H1 (cell line): ENCODE data around the gene PPP1R2B. TPM values are rescaled to one million over a fixed set of nuclear protein-coding genes. Genes with fewer than 3 reads are reported as not detected.
A peak's percentile ranks its signal among the peaks of the same experiment; 100 is the strongest.

ENCODE experiments used
- CTCF ChIA-PET: fragments of 300-600 bp; sonication (Branson Sonifier 250); formaldehyde crosslinking; loops from one replicate; lab custom pipeline; 2021; ENCODE audit not compliant: partially characterized antibody; lab: Charles Lee
- POLR2A ChIA-PET: fragments of 300-600 bp; sonication (Branson Sonifier 250); formaldehyde crosslinking; loops from one replicate; lab custom pipeline; 2021; ENCODE audit warnings: inconsistent platforms; ENCODE audit not compliant: partially characterized antibody; lab: Charles Lee
- DNase-seq, 2 experiments: peaks; one replicate each; pipeline versions ENCODE4 v3.0.0 to v3.0.0-alpha.2; 2010 to 2022; ENCODE audit warnings: low spot score in 2 of 2, low read depth in 1 of 2, mixed read lengths in 1 of 2
- FAIRE-seq: peaks from 2 replicates; lab custom pipeline; 2011; peaks lifted over from hg19 to GRCh38; lab: Jason Lieb, UNC
- H2AFZ ChIP-seq: 2 replicates; pipeline ENCODE4 v1.8.1; 2012; ENCODE audit warnings: low read length, inconsistent platforms
- H2AK5ac ChIP-seq: 2 replicates; pipeline ENCODE4 v1.6.1; 2013; ENCODE audit warnings: low read depth, low read length
- H2BK120ac ChIP-seq: replicated peaks from 2 replicates; pipeline ENCODE3; 2013; ENCODE audit warnings: low read depth, low read length, inconsistent platforms
- H2BK12ac ChIP-seq: 2 replicates; pipeline ENCODE4 v1.6.1; 2013; ENCODE audit warnings: low read depth, low read length
- H2BK15ac ChIP-seq: 2 replicates; pipeline ENCODE4 v1.6.1; 2013; ENCODE audit warnings: low read length
- H2BK20ac ChIP-seq: 2 replicates; pipeline ENCODE4 v1.6.1; 2013; ENCODE audit warnings: low read length
- H2BK5ac ChIP-seq: 2 replicates; pipeline ENCODE4 v1.6.1; 2013; ENCODE audit warnings: low read depth, low read length
- H3K14ac ChIP-seq: 2 replicates; pipeline ENCODE4 v1.6.1; 2013; ENCODE audit warnings: inconsistent platforms; ENCODE audit not compliant: insufficient read length
- H3K18ac ChIP-seq: 2 replicates; pipeline ENCODE4 v1.6.1; 2013; ENCODE audit warnings: low read length; ENCODE audit errors: extremely low read depth
- H3K23ac ChIP-seq: 2 replicates; pipeline ENCODE4 v1.6.1; 2013; ENCODE audit warnings: inconsistent platforms; ENCODE audit not compliant: insufficient read length
- H3K23me2 ChIP-seq: 2 replicates; pipeline ENCODE4 v1.6.1; 2013; ENCODE audit warnings: low read depth, low read length
- H3K27ac ChIP-seq: 2 replicates; pipeline ENCODE4 v1.6.1; 2011; ENCODE audit warnings: low read depth, low read length, inconsistent platforms
- H3K27me3 ChIP-seq, 4 experiments: replicated peaks in 1 of 4; 1 replicate in 1 of 4; 2 replicates in 3 of 4; pipeline versions ENCODE4 v1.6.1 to v1.8.1; 2011 to 2013; ENCODE audit warnings: low read length in 3 of 4, mild to moderate bottlenecking in 3 of 4, inconsistent platforms in 2 of 4, mixed read lengths in 2 of 4, moderate library complexity in 1 of 4; ENCODE audit not compliant: control insufficient read depth in 3 of 4, insufficient read depth in 3 of 4; ENCODE audit errors: extremely low read depth in 1 of 4
- H3K36me3 ChIP-seq, 4 experiments: 2 replicates each; pipeline versions ENCODE4 v1.6.1 to v1.8.1; 2011 to 2013; ENCODE audit warnings: mild to moderate bottlenecking in 4 of 4, low read length in 3 of 4, moderate library complexity in 2 of 4, control low read depth in 1 of 4, inconsistent platforms in 1 of 4; ENCODE audit not compliant: insufficient read depth in 4 of 4, control insufficient read depth in 2 of 4
- H3K4ac ChIP-seq: replicated peaks from 2 replicates; pipeline ENCODE3; 2013; ENCODE audit warnings: low read length, low read depth, mixed read lengths, inconsistent platforms; ENCODE audit not compliant: insufficient read length
- H3K4me1 ChIP-seq, 4 experiments: replicated peaks in 1 of 4; 1 replicate in 1 of 4; 2 replicates in 3 of 4; pipeline versions ENCODE4 v1.6.1 to v1.8.1; 2011 to 2013; ENCODE audit warnings: low read length in 3 of 4, inconsistent platforms in 2 of 4, mixed read lengths in 1 of 4; ENCODE audit not compliant: insufficient read depth in 4 of 4, control insufficient read depth in 3 of 4
- H3K4me2 ChIP-seq, 2 experiments: 2 replicates each; pipeline versions ENCODE4 v1.6.1 to v1.8.1; 2011 to 2013; ENCODE audit warnings: low read depth in 2 of 2, low read length in 2 of 2, control low read depth in 1 of 2, inconsistent platforms in 1 of 2, mild to moderate bottlenecking in 1 of 2; ENCODE audit not compliant: insufficient read depth in 1 of 2
- H3K4me3 ChIP-seq, 4 experiments: fragments of 200-600, 300-600 bp in 1 of 4; sonication (generic), shearing (Covaris generic), sonication (Bioruptor Twin) in 1 of 4; 2 replicates each; pipeline versions ENCODE4 v1.5.1 to v1.8.1; 2011 to 2016; ENCODE audit warnings: low read length in 4 of 4, low read depth in 3 of 4, control low read depth in 2 of 4, inconsistent platforms in 2 of 4, mild to moderate bottlenecking in 2 of 4, mixed read lengths in 1 of 4, moderate library complexity in 1 of 4; ENCODE audit not compliant: insufficient read depth in 2 of 4; ENCODE audit errors: extremely low read depth in 1 of 4
- H3K56ac ChIP-seq: replicated peaks from 2 replicates; pipeline ENCODE3; 2013; ENCODE audit warnings: low read depth, mild to moderate bottlenecking, mixed read lengths, low read length, inconsistent platforms; ENCODE audit not compliant: insufficient read length
- H3K79me1 ChIP-seq: 2 replicates; pipeline ENCODE4 v1.6.1; 2013; ENCODE audit warnings: low read depth, low read length, control low read depth
- H3K79me2 ChIP-seq, 2 experiments: 2 replicates each; pipeline versions ENCODE4 v1.6.1 to v1.8.1; 2012 to 2013; ENCODE audit warnings: low read length in 2 of 2, mild to moderate bottlenecking in 2 of 2, inconsistent platforms in 1 of 2; ENCODE audit not compliant: insufficient read depth in 2 of 2, control insufficient read depth in 1 of 2
- H3K9ac ChIP-seq, 4 experiments: replicated peaks in 1 of 4; 1 replicate in 1 of 4; 2 replicates in 3 of 4; pipeline versions ENCODE4 v1.6.1 to v1.8.1; 2011 to 2013; ENCODE audit warnings: low read depth in 3 of 4, low read length in 3 of 4, control low read depth in 2 of 4, mild to moderate bottlenecking in 2 of 4, moderate library complexity in 2 of 4, inconsistent platforms in 1 of 4; ENCODE audit errors: extremely low read depth in 1 of 4
- H3K9me3 ChIP-seq, 2 experiments: 2 replicates each; pipeline versions ENCODE4 v1.6.1 to v1.8.1; 2012 to 2013; ENCODE audit warnings: mild to moderate bottlenecking in 2 of 2, moderate library complexity in 2 of 2, control low read depth in 1 of 2, inconsistent platforms in 1 of 2, low read depth in 1 of 2, low read length in 1 of 2, mixed read lengths in 1 of 2; ENCODE audit not compliant: insufficient read depth in 2 of 2
- H4K20me1 ChIP-seq, 2 experiments: replicated peaks in 1 of 2; 2 replicates each; pipeline versions ENCODE3 to v1.8.1; 2011 to 2013; ENCODE audit warnings: inconsistent platforms in 2 of 2, low read length in 2 of 2, mild to moderate bottlenecking in 1 of 2; ENCODE audit not compliant: insufficient read depth in 2 of 2, control insufficient read depth in 1 of 2
- H4K5ac ChIP-seq: 2 replicates; pipeline ENCODE4 v1.6.1; 2013; ENCODE audit warnings: low read length, low read depth, mixed read lengths, inconsistent platforms; ENCODE audit not compliant: insufficient read length
- H4K8ac ChIP-seq: 2 replicates; pipeline ENCODE4 v1.8.0; 2013; ENCODE audit warnings: mild to moderate bottlenecking, moderate library complexity, low read length, inconsistent platforms; ENCODE audit not compliant: insufficient read depth; ENCODE audit errors: extremely low read depth
- H4K91ac ChIP-seq: replicated peaks from 2 replicates; pipeline ENCODE3; 2013; ENCODE audit warnings: low read length, mixed read lengths, inconsistent platforms; ENCODE audit not compliant: insufficient read length
- CTCF ChIP-seq, 3 experiments: IDR thresholded peaks; 1 replicate in 2 of 3; 2 replicates in 1 of 3; pipeline versions ENCODE4 v1.5.1 to v1.6.1; 2011; ENCODE audit warnings: low read length in 3 of 3, mild to moderate bottlenecking in 3 of 3, inconsistent platforms in 2 of 3, low read depth in 1 of 3, moderate library complexity in 1 of 3; ENCODE audit not compliant: insufficient read depth in 1 of 3; ENCODE audit errors: control extremely low read depth in 1 of 3
- RAD21 ChIP-seq, 2 experiments: IDR thresholded peaks in 1 of 2; conservative IDR thresholded peaks in 1 of 2; 2 replicates each; pipeline ENCODE4 v1.6.1; 2011; ENCODE audit warnings: low read depth in 2 of 2, low read length in 2 of 2, improper control_type of control experiment in 1 of 2, inconsistent platforms in 1 of 2, mild to moderate bottlenecking in 1 of 2, moderate library complexity in 1 of 2
- SIN3A ChIP-seq, 2 experiments: IDR thresholded peaks in 1 of 2; conservative IDR thresholded peaks in 1 of 2; 2 replicates each; pipeline ENCODE4 v1.6.1; 2011 to 2012; ENCODE audit warnings: low read length in 2 of 2, improper control_type of control experiment in 1 of 2, low read depth in 1 of 2, mild to moderate bottlenecking in 1 of 2
- WGBS, 2 experiments: shearing (Covaris generic) in 1 of 2; methylation state at CpG; one replicate each; pipeline versions ENCODE4 v1.1.6 to v1.1.7; 2013 to 2015; ENCODE audit warnings: low lambda C conversion rate in 2 of 2, mixed read lengths in 2 of 2, inconsistent platforms in 1 of 2, low coverage in 1 of 2, missing lambda C conversion rate in 1 of 2; ENCODE audit not compliant: insufficient replicate concordance in 2 of 2, insufficient coverage in 1 of 2, insufficient read length in 1 of 2; ENCODE audit errors: extremely low coverage in 1 of 2, missing lambda C conversion rate in 1 of 2; 5-methylcytosine and 5-hydroxymethylcytosine counted together
- polyA plus RNA-seq, 7 experiments: library from polyadenylated mRNA; depleted of rRNA in 3 of 7; stranded (reverse) in 5 of 7; unstranded in 2 of 7; fragments of >200 nt in 5 of 7; fragments of 200-250 nt in 2 of 7; gene quantifications; 1 replicate in 5 of 7; 2 replicates in 1 of 7; 4 replicates in 1 of 7; pipeline versions ENCODE4 v1.2.1 to v1.2.3, GENCODE V29; 2011 to 2013; ENCODE audit warnings: missing spikeins in 2 of 7, mixed read lengths in 2 of 7
- total RNA-seq: library from RNA; stranded (reverse); fragmentation: NEBNext Ultra II Directional; extraction: Animal tissue kit (Norgen Biotek cat#: 25700); gene quantifications from 2 replicates; pipeline ENCODE4 v1.2.1, GENCODE V29; 2021

PPP1R2B gene
- total and polyA plus RNA-seq, 2 of the 8 experiments (the other 6 are each of a cell fraction or from before 2014, with no cell fraction given): not detected

GRCh38 chr5:156835905-156836304 is 14.2 kb upstream of the PPP1R2B start:
- Histone ChIP-seq H3K79me1 (no peaks in the 10 kb centered on the region), H3K36me3 (no peaks in the 10 kb centered on the region), H4K20me1 (no peaks in the 10 kb centered on the region), H3K79me2 (no peaks in the 10 kb centered on the region), H4K8ac (no peak overlapping the region), H3K4me2 (no peak overlapping the region), H3K4me3 (no peak overlapping the region), H4K91ac (no peak overlapping the region), H2BK15ac (no peak overlapping the region), H3K27ac (no peak overlapping the region), H2AFZ (no peak overlapping the region), H4K5ac (no peak overlapping the region), H3K23me2 (no peaks in the 10 kb centered on the region; the same call in 1 of the 2 replicates), H3K56ac (no peak overlapping the region), H2BK20ac (no peak overlapping the region), H3K18ac (no peak overlapping the region), H2BK12ac (no peak overlapping the region), H2BK120ac (no peak overlapping the region), H3K4me1 (no peaks in the 10 kb centered on the region), H3K27me3 (no peaks in the 10 kb centered on the region), H3K23ac (no peak overlapping the region), H3K9ac (no peak overlapping the region), H3K9me3 (no peaks in the 10 kb centered on the region), H2AK5ac (no peak overlapping the region), H3K14ac (no peak overlapping the region), H2BK5ac (no peak overlapping the region), H3K4ac (no peak overlapping the region)
- CTCF ChIA-PET: interaction anchor here (0.6 to 1.7 kb wide), 17 partner anchors 9 to 307 kb away, joined by 3 to 6 read pairs (median 4); no protein-coding TSS in a partner anchor
- FAIRE-seq (peak; percentile 85), DNase-seq (no peak)
- TF ChIP-seq RAD21 (IDR thresholded peaks at IDR 0.05 in 1 of 2, conservative IDR thresholded peaks at IDR 0.05 in 1 of 2; ENCODE audit: low read depth in 2 of 2, low read length in 2 of 2) (peak; percentile 63 to 66), SIN3A (conservative IDR thresholded peaks at IDR 0.05 in 1 of 2, IDR thresholded peaks at IDR 0.05 in 1 of 2; ENCODE audit: low read depth in 1 of 2, low read length in 2 of 2) (no peak), CTCF (IDR thresholded peaks at IDR 0.05; ENCODE audit: control extremely low read depth in 1 of 3, insufficient read depth in 1 of 3, low read depth in 1 of 3, low read length in 3 of 3) (peak in 2 of 3 experiments; percentile 54 to 75; a peak in 2 of 4 replicates)
- POLR2A ChIA-PET: no interaction called here
- 71% methylated on average over 3 of the region's 3 CpGs; no CpG with 5 or more reads in 1 of the 2 experiments for WGBS, 2 experiments
